IMR-90 (cell line): ENCODE results near the gene CSNK2A3.

Source experiments
- BHLHE40 ChIP-seq: fragments of 150-350 bp; IDR thresholded peaks from 2 replicates; pipeline ENCODE4 v1.6.1; 2016; ENCODE audit warnings: mild to moderate bottlenecking, low read depth, low read length
- CEBPB ChIP-seq: IDR thresholded peaks from 2 replicates; pipeline ENCODE4 v1.6.1; 2012; ENCODE audit warnings: low read depth, low read length, improper control_type of control experiment
- FOS ChIP-seq: fragments of 150-350 bp; IDR thresholded peaks from 2 replicates; pipeline ENCODE4 v1.6.1; 2016; ENCODE audit warnings: low read depth, low read length
- MAFK ChIP-seq: IDR thresholded peaks from 2 replicates; pipeline ENCODE4 v1.6.1; 2012; ENCODE audit warnings: low read depth, low read length, improper control_type of control experiment
- MAZ ChIP-seq: IDR thresholded peaks from 2 replicates; pipeline ENCODE4 v1.6.1; 2012; ENCODE audit warnings: low read depth, mild to moderate bottlenecking, low read length, improper control_type of control experiment, moderate library complexity, borderline replicate concordance
- POLR2A ChIP-seq: IDR thresholded peaks from 2 replicates; pipeline ENCODE4 v1.6.1; 2012; ENCODE audit warnings: mild to moderate bottlenecking, low read depth, low read length
- RAD21 ChIP-seq: IDR thresholded peaks from 2 replicates; pipeline ENCODE4 v1.6.1; 2012; ENCODE audit warnings: low read length, improper control_type of control experiment
- RFX5 ChIP-seq: IDR thresholded peaks from 2 replicates; pipeline ENCODE4 v1.8.0; 2012; ENCODE audit warnings: low read depth, mild to moderate bottlenecking, low read length, moderate library complexity
- SMC3 ChIP-seq: fragments of 150-350 bp; IDR thresholded peaks from 2 replicates; pipeline ENCODE4 v1.6.1; 2016; ENCODE audit warnings: low read depth, mild to moderate bottlenecking, antibody characterized with exemption, low read length, moderate library complexity
- TF ChIP-seq, protein P1 (sequence below): conservative IDR thresholded peaks from 2 replicates; pipeline ENCODE4 v1.5.1; 2012; ENCODE audit warnings: mild to moderate bottlenecking, low read depth, low read length, improper control_type of control experiment
- TF ChIP-seq, protein P2 (sequence below): fragments of 150-350 bp; IDR thresholded peaks from 2 replicates; pipeline ENCODE4 v1.6.1; 2017; ENCODE audit warnings: mild to moderate bottlenecking, antibody characterized with exemption, low read length, low read depth

DNA sequence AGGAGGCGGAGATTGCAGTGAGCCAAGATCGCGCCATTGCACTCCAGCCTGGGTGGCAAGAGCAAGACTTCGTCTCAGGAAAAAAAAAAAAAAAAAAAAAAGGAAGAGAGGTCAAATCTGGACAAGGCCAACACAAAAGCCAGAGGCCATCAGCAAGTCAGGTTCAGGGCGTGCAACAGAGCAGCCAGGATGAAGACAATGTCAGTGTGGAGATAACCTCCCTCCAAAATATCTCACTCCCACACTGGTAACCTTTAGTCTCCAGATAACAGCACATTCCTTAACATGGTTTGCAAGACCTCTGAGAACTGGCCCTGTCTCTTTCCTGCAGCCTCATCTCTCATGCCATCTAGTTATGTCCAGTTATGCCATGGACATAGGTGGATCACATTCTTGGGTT is 4.7 kb downstream of the CSNK2A3 start:
- TF ChIP-seq, protein P1, sequence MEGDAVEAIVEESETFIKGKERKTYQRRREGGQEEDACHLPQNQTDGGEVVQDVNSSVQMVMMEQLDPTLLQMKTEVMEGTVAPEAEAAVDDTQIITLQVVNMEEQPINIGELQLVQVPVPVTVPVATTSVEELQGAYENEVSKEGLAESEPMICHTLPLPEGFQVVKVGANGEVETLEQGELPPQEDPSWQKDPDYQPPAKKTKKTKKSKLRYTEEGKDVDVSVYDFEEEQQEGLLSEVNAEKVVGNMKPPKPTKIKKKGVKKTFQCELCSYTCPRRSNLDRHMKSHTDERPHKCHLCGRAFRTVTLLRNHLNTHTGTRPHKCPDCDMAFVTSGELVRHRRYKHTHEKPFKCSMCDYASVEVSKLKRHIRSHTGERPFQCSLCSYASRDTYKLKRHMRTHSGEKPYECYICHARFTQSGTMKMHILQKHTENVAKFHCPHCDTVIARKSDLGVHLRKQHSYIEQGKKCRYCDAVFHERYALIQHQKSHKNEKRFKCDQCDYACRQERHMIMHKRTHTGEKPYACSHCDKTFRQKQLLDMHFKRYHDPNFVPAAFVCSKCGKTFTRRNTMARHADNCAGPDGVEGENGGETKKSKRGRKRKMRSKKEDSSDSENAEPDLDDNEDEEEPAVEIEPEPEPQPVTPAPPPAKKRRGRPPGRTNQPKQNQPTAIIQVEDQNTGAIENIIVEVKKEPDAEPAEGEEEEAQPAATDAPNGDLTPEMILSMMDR = no peak
- TF ChIP-seq BHLHE40 (no peak), POLR2A (no peak), RAD21 (no peak), CEBPB (no peak), MAZ (no peak), MAFK (no peak), FOS (no peak), SMC3 (no peak), RFX5 (no peak)
- TF ChIP-seq, protein P2, sequence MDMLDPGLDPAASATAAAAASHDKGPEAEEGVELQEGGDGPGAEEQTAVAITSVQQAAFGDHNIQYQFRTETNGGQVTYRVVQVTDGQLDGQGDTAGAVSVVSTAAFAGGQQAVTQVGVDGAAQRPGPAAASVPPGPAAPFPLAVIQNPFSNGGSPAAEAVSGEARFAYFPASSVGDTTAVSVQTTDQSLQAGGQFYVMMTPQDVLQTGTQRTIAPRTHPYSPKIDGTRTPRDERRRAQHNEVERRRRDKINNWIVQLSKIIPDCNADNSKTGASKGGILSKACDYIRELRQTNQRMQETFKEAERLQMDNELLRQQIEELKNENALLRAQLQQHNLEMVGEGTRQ = no peak
